Measurements from ENCODE around the gene DEAF1. TPM values are rescaled to one million over a fixed set of nuclear protein-coding genes. Genes with fewer than 3 reads are reported as not detected.
"Not testable (repeated sequence)": the region's sequence is repeated elsewhere in the genome, so short reads cannot be mapped to it uniquely, and the experiment has no call there.

DEAF1 gene
- polyA plus RNA-seq, 1 donor (not counting 4 experiments of a cell fraction or from before 2014, with no cell fraction given): 8.1 TPM

GRCh38 chr11:742156-742546 lies 47.1 kb upstream of the DEAF1 start:
- Histone ChIP-seq H3K79me2 (ENCODE audit: control insufficient read depth, insufficient read depth, low read length) (no peaks in the 10 kb centered on the region), H3K9me3 (ENCODE audit: control insufficient read depth, low read depth, low read length) (no peaks in the 10 kb centered on the region), H3K27me3 (ENCODE audit: control insufficient read depth, extremely low read depth, insufficient read depth, low read length) (no peaks in the 10 kb centered on the region), H3K4me2 (ENCODE audit: control insufficient read depth, extremely low read depth, insufficient read depth, low read depth, low read length) (no peak overlapping the region), H4K20me1 (ENCODE audit: control insufficient read depth, extremely low read depth, insufficient read depth, low read length) (no peaks in the 10 kb centered on the region), H3K9ac (ENCODE audit: control insufficient read depth, extremely low read depth, insufficient read depth, low read length) (no peak overlapping the region), H3K36me3 (ENCODE audit: control insufficient read depth in 2 of 2, extremely low read depth in 1 of 2, insufficient read depth in 2 of 2, low read length in 2 of 2) (no peaks in the 10 kb centered on the region), H3K9me1 (ENCODE audit: control insufficient read depth, extremely low read depth, insufficient read depth, low read length) (no peaks in the 10 kb centered on the region), H2AFZ (ENCODE audit: control insufficient read depth, low read length) (no peak overlapping the region), H3K4me1 (ENCODE audit: control insufficient read depth, extremely low read depth, insufficient read depth, low read length) (peaks cover 17% of the 10 kb centered on the region), H3K27ac (ENCODE audit: control insufficient read depth, insufficient read depth, low read length) (no peak overlapping the region), H3K4me3 (ENCODE audit: control insufficient read depth in 2 of 3, extremely low read depth in 1 of 3, insufficient read depth in 2 of 3, low read depth in 1 of 3, low read length in 3 of 3) (no peak overlapping the region)
- TF ChIP-seq CTCF (optimal IDR thresholded peaks at IDR 0.05 in 1 of 3, IDR thresholded peaks at IDR 0.05 in 1 of 3, conservative IDR thresholded peaks at IDR 0.05 in 1 of 3; ENCODE audit: extremely low read depth in 1 of 3, insufficient read depth in 2 of 3, low read length in 3 of 3): no peak
- no peak for TF ChIP-seq EZH2 (IDR thresholded peaks at IDR 0.05; ENCODE audit: low read length)
- DNase-seq (ENCODE audit: low read depth, low spot score): no peak
- dilution Hi-C loops (cut with MboI; ENCODE audit: extremely low pct_ligation_motif_present, low sequenced_read_pairs): no loop called here
- FAIRE-seq: no peak

GRCh38 chr11:737899-738298 lies 42.9 kb upstream of the DEAF1 start:
- Histone ChIP-seq H3K9ac (ENCODE audit: control insufficient read depth, extremely low read depth, insufficient read depth, low read length) (peak overlapping the region; percentile 9), H3K4me1 (ENCODE audit: control insufficient read depth, extremely low read depth, insufficient read depth, low read length) (peaks cover 13% of the 10 kb centered on the region), H3K4me2 (ENCODE audit: control insufficient read depth, extremely low read depth, insufficient read depth, low read depth, low read length) (peak overlapping the region; percentile 46), H2AFZ (ENCODE audit: control insufficient read depth, low read length) (peak overlapping the region; percentile 41), H3K4me3 (ENCODE audit: control insufficient read depth in 2 of 3, extremely low read depth in 1 of 3, insufficient read depth in 2 of 3, low read depth in 1 of 3, low read length in 3 of 3) (peak overlapping the region in 2 of 3 experiments; percentile 22 to 37)
- H4K20me1 ChIP-seq (ENCODE audit: control insufficient read depth, extremely low read depth, insufficient read depth, low read length); dilution Hi-C loops (cut with MboI; ENCODE audit: extremely low pct_ligation_motif_present, low sequenced_read_pairs); H3K79me2 ChIP-seq (ENCODE audit: control insufficient read depth, insufficient read depth, low read length); H3K27me3 ChIP-seq (ENCODE audit: control insufficient read depth, extremely low read depth, insufficient read depth, low read length); H3K9me1 ChIP-seq (ENCODE audit: control insufficient read depth, extremely low read depth, insufficient read depth, low read length); H3K9me3 ChIP-seq (ENCODE audit: control insufficient read depth, low read depth, low read length); H3K36me3 ChIP-seq (ENCODE audit: control insufficient read depth in 2 of 2, extremely low read depth in 1 of 2, insufficient read depth in 2 of 2, low read length in 2 of 2); H3K27ac ChIP-seq (ENCODE audit: control insufficient read depth, insufficient read depth, low read length); DNase-seq (ENCODE audit: low read depth, low spot score): not testable (repeated sequence)
- peak; percentile 94 for FAIRE-seq

- H3K27ac ChIP-seq (ENCODE audit: control insufficient read depth, insufficient read depth, low read length): no peak overlapping the region
- no peak for DNase-seq (ENCODE audit: low read depth, low spot score)
Measured at GRCh38 chr11:737366-737765, 42.3 kb upstream of the DEAF1 start.

More at GRCh38 chr11:737366-737765, 42.3 kb upstream of the DEAF1 start:
- Histone ChIP-seq H3K9me3 (ENCODE audit: control insufficient read depth, low read depth, low read length) (no peaks in the 10 kb centered on the region), H3K4me1 (ENCODE audit: control insufficient read depth, extremely low read depth, insufficient read depth, low read length) (peaks cover 13% of the 10 kb centered on the region), H3K9me1 (ENCODE audit: control insufficient read depth, extremely low read depth, insufficient read depth, low read length) (no peaks in the 10 kb centered on the region), H3K4me3 (ENCODE audit: control insufficient read depth in 2 of 3, extremely low read depth in 1 of 3, insufficient read depth in 2 of 3, low read depth in 1 of 3, low read length in 3 of 3) (peak overlapping the region in 2 of 3 experiments; percentile 22 to 37), H2AFZ (ENCODE audit: control insufficient read depth, low read length) (peak overlapping the region; percentile 41), H3K9ac (ENCODE audit: control insufficient read depth, extremely low read depth, insufficient read depth, low read length) (no peak overlapping the region), H3K4me2 (ENCODE audit: control insufficient read depth, extremely low read depth, insufficient read depth, low read depth, low read length) (peak overlapping the region; percentile 46), H3K36me3 (ENCODE audit: control insufficient read depth in 2 of 2, extremely low read depth in 1 of 2, insufficient read depth in 2 of 2, low read length in 2 of 2) (no peaks in the 10 kb centered on the region), H3K27me3 (ENCODE audit: control insufficient read depth, extremely low read depth, insufficient read depth, low read length) (no peaks in the 10 kb centered on the region), H4K20me1 (ENCODE audit: control insufficient read depth, extremely low read depth, insufficient read depth, low read length) (no peaks in the 10 kb centered on the region), H3K79me2 (ENCODE audit: control insufficient read depth, insufficient read depth, low read length) (no peaks in the 10 kb centered on the region)
- no peak for FAIRE-seq
- TF ChIP-seq EZH2 (IDR thresholded peaks at IDR 0.05; ENCODE audit: low read length) (no peak), CTCF (optimal IDR thresholded peaks at IDR 0.05 in 1 of 3, IDR thresholded peaks at IDR 0.05 in 1 of 3, conservative IDR thresholded peaks at IDR 0.05 in 1 of 3; ENCODE audit: extremely low read depth in 1 of 3, insufficient read depth in 2 of 3, low read length in 3 of 3) (no peak)
- dilution Hi-C loops (cut with MboI; ENCODE audit: extremely low pct_ligation_motif_present, low sequenced_read_pairs): no loop called here

Data from keratinocyte (primary cell).